ENCODE results near the gene DNMBP. TPM values are rescaled to one million over a fixed set of nuclear protein-coding genes. Genes with fewer than 3 reads are reported as not detected.

Gene DNMBP, protein sequence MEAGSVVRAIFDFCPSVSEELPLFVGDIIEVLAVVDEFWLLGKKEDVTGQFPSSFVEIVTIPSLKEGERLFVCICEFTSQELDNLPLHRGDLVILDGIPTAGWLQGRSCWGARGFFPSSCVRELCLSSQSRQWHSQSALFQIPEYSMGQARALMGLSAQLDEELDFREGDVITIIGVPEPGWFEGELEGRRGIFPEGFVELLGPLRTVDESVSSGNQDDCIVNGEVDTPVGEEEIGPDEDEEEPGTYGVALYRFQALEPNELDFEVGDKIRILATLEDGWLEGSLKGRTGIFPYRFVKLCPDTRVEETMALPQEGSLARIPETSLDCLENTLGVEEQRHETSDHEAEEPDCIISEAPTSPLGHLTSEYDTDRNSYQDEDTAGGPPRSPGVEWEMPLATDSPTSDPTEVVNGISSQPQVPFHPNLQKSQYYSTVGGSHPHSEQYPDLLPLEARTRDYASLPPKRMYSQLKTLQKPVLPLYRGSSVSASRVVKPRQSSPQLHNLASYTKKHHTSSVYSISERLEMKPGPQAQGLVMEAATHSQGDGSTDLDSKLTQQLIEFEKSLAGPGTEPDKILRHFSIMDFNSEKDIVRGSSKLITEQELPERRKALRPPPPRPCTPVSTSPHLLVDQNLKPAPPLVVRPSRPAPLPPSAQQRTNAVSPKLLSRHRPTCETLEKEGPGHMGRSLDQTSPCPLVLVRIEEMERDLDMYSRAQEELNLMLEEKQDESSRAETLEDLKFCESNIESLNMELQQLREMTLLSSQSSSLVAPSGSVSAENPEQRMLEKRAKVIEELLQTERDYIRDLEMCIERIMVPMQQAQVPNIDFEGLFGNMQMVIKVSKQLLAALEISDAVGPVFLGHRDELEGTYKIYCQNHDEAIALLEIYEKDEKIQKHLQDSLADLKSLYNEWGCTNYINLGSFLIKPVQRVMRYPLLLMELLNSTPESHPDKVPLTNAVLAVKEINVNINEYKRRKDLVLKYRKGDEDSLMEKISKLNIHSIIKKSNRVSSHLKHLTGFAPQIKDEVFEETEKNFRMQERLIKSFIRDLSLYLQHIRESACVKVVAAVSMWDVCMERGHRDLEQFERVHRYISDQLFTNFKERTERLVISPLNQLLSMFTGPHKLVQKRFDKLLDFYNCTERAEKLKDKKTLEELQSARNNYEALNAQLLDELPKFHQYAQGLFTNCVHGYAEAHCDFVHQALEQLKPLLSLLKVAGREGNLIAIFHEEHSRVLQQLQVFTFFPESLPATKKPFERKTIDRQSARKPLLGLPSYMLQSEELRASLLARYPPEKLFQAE (N-terminal part only)
- 13.1 and 39.2 TPM in 2 replicates for total RNA-seq

DNA sequence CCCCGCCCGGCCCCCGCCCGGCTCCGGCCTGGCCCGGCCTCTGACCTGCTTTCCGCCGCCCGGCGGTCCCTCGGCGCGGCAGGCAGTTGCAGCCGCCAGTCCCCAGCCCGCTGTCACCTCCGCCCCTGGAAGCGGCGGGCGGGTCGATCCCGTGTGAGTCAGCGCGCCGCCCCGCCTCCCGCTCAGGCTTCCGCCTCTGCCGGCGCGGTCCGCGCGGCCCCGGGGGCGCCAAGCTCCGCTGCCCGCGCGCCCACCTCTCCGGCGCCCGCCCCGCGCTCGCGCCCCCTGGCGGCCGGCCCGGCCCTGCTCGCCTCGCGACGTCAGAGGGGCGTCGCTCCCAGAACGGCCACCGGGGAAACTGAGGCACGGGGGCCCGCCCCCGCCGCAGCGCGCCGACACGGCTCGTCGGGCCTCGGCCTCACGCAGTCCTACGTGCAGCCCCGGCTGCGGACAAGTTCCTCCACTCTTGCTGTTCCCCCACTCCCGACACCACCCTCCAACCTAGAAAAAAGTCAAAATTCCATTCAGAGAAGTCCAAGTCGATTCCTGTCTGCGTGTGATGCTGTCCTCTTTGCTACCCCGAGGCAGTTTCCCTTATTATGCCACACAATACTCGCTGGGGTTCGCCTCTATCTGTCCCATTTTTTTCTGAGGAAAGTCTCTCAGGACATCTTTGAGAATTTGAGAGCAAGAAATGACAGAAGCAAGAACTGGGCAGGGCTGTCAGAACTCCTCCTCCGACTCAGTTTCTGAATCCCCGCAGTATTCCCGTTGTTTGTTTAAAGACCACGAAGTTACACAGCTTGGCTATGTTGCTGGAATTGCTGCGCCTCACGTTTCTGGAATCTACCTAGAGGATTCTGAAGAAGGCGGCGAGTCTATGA lies at the start of gene DNMBP:
DNMBP (minus strand) TSS at position 155 of the 884 bp plus-strand sequence. CDS start 37,823 bp downstream, outside the sequence.

Other genes with a start within 250 kb of the DNMBP start
- gene ABCC2, start 227.3 kb downstream of the DNMBP start, total RNA-seq: 0.38 and 0.65 TPM in 2 replicates
- not detected in 2 replicates for gene CPN1, start 71.9 kb upstream of the DNMBP start, total RNA-seq
- gene ERLIN1, start 176.1 kb upstream of the DNMBP start, total RNA-seq: 20.7 and 41.7 TPM in 2 replicates
- gene CHUK, start 219.6 kb upstream of the DNMBP start, total RNA-seq: 14.7 and 32.3 TPM in 2 replicates

All from bladder microvascular endothelial cell (primary cell).